Stomach (tissue), 4 donors: ENCODE results near the gene PIEZO1.

ENCODE experiments used
- EP300 ChIP-seq: sonication (generic); formaldehyde crosslinking; IDR thresholded peaks from one replicate; pipeline ENCODE4 v1.6.1; 2017; ENCODE audit warnings: antibody characterized with exemption
- POLR2A ChIP-seq, 4 donors: fragments of 450-650 bp; IDR thresholded peaks; one replicate each; pipeline ENCODE4 v1.6.1; 2016; ENCODE audit warnings: antibody characterized with exemption in 4 of 4, control low read depth in 2 of 4, mild to moderate bottlenecking in 1 of 4, moderate library complexity in 1 of 4
- POLR2AphosphoS5 ChIP-seq, 3 donors: sonication (generic); formaldehyde crosslinking; IDR thresholded peaks; one replicate each; pipeline ENCODE4 v1.6.1; 2016; ENCODE audit warnings: antibody characterized with exemption in 3 of 3
- TF ChIP-seq, protein P1 (sequence below), 7 experiments: fragments of 450-650 bp in 4 of 7; fragments of 200-600 bp in 3 of 7; sonication (generic) in 3 of 7; IDR thresholded peaks; one replicate each; pipeline ENCODE4 v1.5.1; 2016 to 2019; ENCODE audit warnings: antibody characterized with exemption in 7 of 7, control low read depth in 2 of 7, mild to moderate bottlenecking in 1 of 7

DNA sequence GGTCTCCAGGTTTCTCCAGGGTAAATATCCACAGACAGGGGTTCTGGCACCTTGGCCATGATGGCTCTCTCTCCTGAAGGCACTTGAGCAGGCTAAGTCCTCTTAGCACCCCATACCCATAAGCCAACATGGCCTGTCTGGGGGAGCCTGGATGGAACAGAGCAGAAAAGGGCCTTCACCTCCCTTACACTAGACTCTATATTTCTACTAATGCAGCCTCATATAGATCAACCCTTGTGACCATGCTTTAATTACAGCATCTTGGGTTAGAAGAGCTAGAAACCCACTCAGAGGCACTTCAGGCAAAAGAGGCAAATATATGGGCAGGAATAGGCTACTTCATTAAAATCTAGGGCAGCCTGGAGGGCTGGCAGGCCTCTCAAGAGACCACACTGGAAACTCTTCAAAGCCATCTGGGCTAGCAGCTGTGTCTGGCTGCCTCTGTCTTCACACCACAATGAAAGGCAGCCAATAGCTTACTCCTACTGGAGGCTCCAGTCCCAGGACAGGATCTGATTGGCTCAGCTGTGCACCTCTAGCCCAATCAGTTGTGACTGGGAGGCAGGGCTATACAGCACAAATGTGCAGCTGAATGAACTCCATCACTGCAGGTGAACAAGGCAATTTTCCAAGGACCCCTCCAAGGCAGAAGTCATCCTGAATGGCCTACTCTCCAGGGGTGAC lies 13.9 kb upstream of the PIEZO1 start:
- TF ChIP-seq POLR2A (IDR thresholded peaks at IDR 0.05) (no peak), POLR2AphosphoS5 (IDR thresholded peaks at IDR 0.05) (no peak), EP300 (no peak)
- TF ChIP-seq, protein P1, sequence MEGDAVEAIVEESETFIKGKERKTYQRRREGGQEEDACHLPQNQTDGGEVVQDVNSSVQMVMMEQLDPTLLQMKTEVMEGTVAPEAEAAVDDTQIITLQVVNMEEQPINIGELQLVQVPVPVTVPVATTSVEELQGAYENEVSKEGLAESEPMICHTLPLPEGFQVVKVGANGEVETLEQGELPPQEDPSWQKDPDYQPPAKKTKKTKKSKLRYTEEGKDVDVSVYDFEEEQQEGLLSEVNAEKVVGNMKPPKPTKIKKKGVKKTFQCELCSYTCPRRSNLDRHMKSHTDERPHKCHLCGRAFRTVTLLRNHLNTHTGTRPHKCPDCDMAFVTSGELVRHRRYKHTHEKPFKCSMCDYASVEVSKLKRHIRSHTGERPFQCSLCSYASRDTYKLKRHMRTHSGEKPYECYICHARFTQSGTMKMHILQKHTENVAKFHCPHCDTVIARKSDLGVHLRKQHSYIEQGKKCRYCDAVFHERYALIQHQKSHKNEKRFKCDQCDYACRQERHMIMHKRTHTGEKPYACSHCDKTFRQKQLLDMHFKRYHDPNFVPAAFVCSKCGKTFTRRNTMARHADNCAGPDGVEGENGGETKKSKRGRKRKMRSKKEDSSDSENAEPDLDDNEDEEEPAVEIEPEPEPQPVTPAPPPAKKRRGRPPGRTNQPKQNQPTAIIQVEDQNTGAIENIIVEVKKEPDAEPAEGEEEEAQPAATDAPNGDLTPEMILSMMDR (IDR thresholded peaks at IDR 0.05): no peak
